HepG2 (cell line): ENCODE results near the gene CEACAM3. TPM values are rescaled to one million over a fixed set of nuclear protein-coding genes. Genes with fewer than 3 reads are reported as not detected.

Source experiments
- ATAC-seq: fragments of 200-7000 bp; cut with Tn5 transposase; 3 replicates; pipeline ENCODE4 v1.9.1; 2020; ENCODE audit warnings: mild to moderate bottlenecking, moderate library complexity
- BruUV-seq: library from RNA; stranded (reverse); fragments of 400-500 nt; replicated peaks from 2 replicates; lab custom pipeline; 2021; lab: Mats Ljungman, UMichigan
- CTCF ChIA-PET: fragments of 300-600 bp; formaldehyde crosslinking; extraction: SDS; loops from one replicate; lab custom pipeline; 2021; ENCODE audit warnings: low total read pairs, inconsistent platforms, low intra/inter-chr PET ratio; lab: Yijun Ruan, JAX
- POLR2A ChIA-PET: fragments of 350-600 bp; sonication (Branson Sonifier 250); formaldehyde crosslinking; loops from one replicate; lab custom pipeline; 2020; ENCODE audit warnings: antibody characterized with exemption, inconsistent platforms; lab: Yijun Ruan, JAX
- DNase-seq: peaks from one replicate; pipeline ENCODE4 v3.0.0-alpha.2; 2015; ENCODE audit warnings: low spot score
- FAIRE-seq: peaks from 3 replicates; lab custom pipeline; 2011; peaks lifted over from hg19 to GRCh38; lab: Jason Lieb, UNC
- H2AFZ ChIP-seq: one replicate; pipeline ENCODE4 v1.6.1; 2011; ENCODE audit warnings: low read length, inconsistent platforms
- H3K27ac ChIP-seq: fragments of 300-600 bp; 3 replicates; pipeline ENCODE4 v1.8.0; 2011; ENCODE audit warnings: mixed run types, mild to moderate bottlenecking, mixed read lengths, low read length, inconsistent platforms; ENCODE audit not compliant: insufficient read depth; ENCODE audit errors: extremely low read length
- H3K27me3 ChIP-seq, 2 experiments: fragments of 200-600 bp in 1 of 2; 2 replicates in 1 of 2; 3 replicates in 1 of 2; pipeline versions ENCODE4 v1.6.0 to v1.8.0; 2011; ENCODE audit warnings: low read length in 2 of 2, mild to moderate bottlenecking in 2 of 2, moderate library complexity in 2 of 2, inconsistent platforms in 1 of 2; ENCODE audit not compliant: insufficient read depth in 2 of 2, control insufficient read depth in 1 of 2
- H3K36me3 ChIP-seq, 2 experiments: fragments of 200-600 bp in 1 of 2; replicated peaks in 1 of 2; 2 replicates in 1 of 2; 3 replicates in 1 of 2; pipeline versions ENCODE4 v1.5.1 to v1.8.0; 2011; ENCODE audit warnings: low read length in 2 of 2, inconsistent platforms in 1 of 2; ENCODE audit not compliant: insufficient read depth in 2 of 2, control insufficient read depth in 1 of 2
- H3K4me1 ChIP-seq: 2 replicates; pipeline ENCODE4 v1.5.1; 2012; ENCODE audit warnings: low read length, inconsistent platforms; ENCODE audit not compliant: insufficient read depth
- H3K4me2 ChIP-seq: 2 replicates; pipeline ENCODE4 v1.6.0; 2011; ENCODE audit warnings: low read depth, low read length, inconsistent platforms
- H3K4me3 ChIP-seq, 3 experiments: fragments of 200-600 bp in 1 of 3; sonication (generic), shearing (Covaris generic) in 1 of 3; replicated peaks in 1 of 3; 2 replicates each; pipeline ENCODE4 v1.5.1; 2011 to 2016; ENCODE audit warnings: low read length in 3 of 3, inconsistent platforms in 2 of 3, low read depth in 2 of 3, mild to moderate bottlenecking in 2 of 3, control low read depth in 1 of 3, mixed read lengths in 1 of 3; ENCODE audit not compliant: insufficient read depth in 1 of 3
- H3K79me2 ChIP-seq: one replicate; pipeline ENCODE4 v1.6.1; 2011; ENCODE audit warnings: low read length, inconsistent platforms; ENCODE audit not compliant: insufficient read depth
- H3K9ac ChIP-seq: 2 replicates; pipeline ENCODE4 v1.6.0; 2011; ENCODE audit warnings: mild to moderate bottlenecking, low read depth, low read length, inconsistent platforms; ENCODE audit not compliant: insufficient read depth
- H3K9me3 ChIP-seq: 2 replicates; pipeline ENCODE4 v1.5.1; 2012; ENCODE audit warnings: mild to moderate bottlenecking, low read length
- H4K20me1 ChIP-seq: 2 replicates; pipeline ENCODE4 v1.6.0; 2011; ENCODE audit warnings: inconsistent platforms, mild to moderate bottlenecking, low read length, moderate library complexity; ENCODE audit not compliant: insufficient read depth
- AGO2 ChIP-seq: fragments of 200-400 bp; formaldehyde crosslinking; optimal IDR thresholded peaks from 2 replicates; pipeline ENCODE3; 2017; ENCODE audit warnings: mild to moderate bottlenecking, low read depth, low read length, moderate library complexity
- EP300 ChIP-seq, 3 experiments: sonication (generic) in 1 of 3; formaldehyde crosslinking in 1 of 3; IDR thresholded peaks; 2 replicates each; pipeline versions ENCODE4 v1.5.1 to v1.6.1; 2011 to 2020; ENCODE audit warnings: low read depth in 2 of 3, low read length in 2 of 3, borderline replicate concordance in 1 of 3, improper control_type of control experiment in 1 of 3, mild to moderate bottlenecking in 1 of 3, missing genetic modification reagents in 1 of 3, moderate library complexity in 1 of 3
- FOXO4 ChIP-seq: sonication (generic); formaldehyde crosslinking; conservative IDR thresholded peaks from 2 replicates; pipeline ENCODE4 v1.8.1; 2023; ENCODE audit warnings: missing genetic modification reagents
- IKZF1 ChIP-seq: fragments of 450-650 bp; IDR thresholded peaks from 2 replicates; pipeline ENCODE4 v1.7.1; 2016
- IKZF4 ChIP-seq: sonication (generic); formaldehyde crosslinking; IDR thresholded peaks from 2 replicates; pipeline ENCODE4 v1.5.1; 2020; ENCODE audit warnings: borderline replicate concordance, mild to moderate bottlenecking, low read depth, missing genetic modification reagents; ENCODE audit errors: not compliant biosample characterization
- NFE2 ChIP-seq: sonication (generic); formaldehyde crosslinking; IDR thresholded peaks from 2 replicates; pipeline ENCODE4 v1.4.0; 2020; ENCODE audit warnings: missing genetic modification reagents
- NRL ChIP-seq: sonication (generic); formaldehyde crosslinking; IDR thresholded peaks from 2 replicates; pipeline ENCODE4 v1.5.0; 2020; ENCODE audit warnings: missing genetic modification reagents, mild to moderate bottlenecking, moderate library complexity, borderline replicate concordance
- POGZ ChIP-seq: sonication (generic); formaldehyde crosslinking; IDR thresholded peaks from 2 replicates; pipeline ENCODE4 v1.4.0; 2020; ENCODE audit warnings: mild to moderate bottlenecking, missing genetic modification reagents
- POLR2G ChIP-seq: fragments of 200-400 bp; formaldehyde crosslinking; IDR thresholded peaks from 2 replicates; pipeline ENCODE4 v1.6.1; 2018; ENCODE audit warnings: mild to moderate bottlenecking, low read depth, low read length, moderate library complexity
- PTBP1 ChIP-seq: fragments of 200-400 bp; formaldehyde crosslinking; IDR thresholded peaks from 2 replicates; pipeline ENCODE4 v1.6.1; 2018; ENCODE audit warnings: low read length, low read depth; ENCODE audit not compliant: poor library complexity, severe bottlenecking
- RBFOX2 ChIP-seq: fragments of 200-400 bp; formaldehyde crosslinking; IDR thresholded peaks from 2 replicates; pipeline ENCODE4 v1.6.1; 2017; ENCODE audit warnings: low read depth, mild to moderate bottlenecking, low read length
- TERF1 ChIP-seq: sonication (generic); formaldehyde crosslinking; IDR thresholded peaks from 2 replicates; pipeline ENCODE4 v1.8.0; 2022; ENCODE audit warnings: mild to moderate bottlenecking, missing genetic modification reagents, moderate library complexity
- TP53 ChIP-seq: sonication (generic); formaldehyde crosslinking; conservative IDR thresholded peaks from 2 replicates; pipeline ENCODE4 v1.4.0; 2020; ENCODE audit warnings: missing genetic modification reagents
- YEATS4 ChIP-seq: sonication (generic); formaldehyde crosslinking; IDR thresholded peaks from 2 replicates; pipeline ENCODE4 v1.4.0; 2020; ENCODE audit warnings: missing genetic modification reagents, borderline replicate concordance
- ZGPAT ChIP-seq: IDR thresholded peaks from 2 replicates; pipeline ENCODE4 v1.6.1; 2016; ENCODE audit warnings: mild to moderate bottlenecking
- ZNF333 ChIP-seq: sonication (generic); formaldehyde crosslinking; IDR thresholded peaks from 2 replicates; pipeline ENCODE4 v1.4.0; 2020; ENCODE audit warnings: mild to moderate bottlenecking, missing genetic modification reagents, borderline replicate concordance
- ZNF362 ChIP-seq: sonication (generic); formaldehyde crosslinking; IDR thresholded peaks from 2 replicates; pipeline ENCODE4 v1.4.0; 2020; ENCODE audit warnings: missing genetic modification reagents, mild to moderate bottlenecking, borderline replicate concordance
- ZNF468 ChIP-seq: sonication (generic); formaldehyde crosslinking; IDR thresholded peaks from 2 replicates; pipeline ENCODE4 v1.8.0; 2022; ENCODE audit warnings: mild to moderate bottlenecking, moderate library complexity, missing genetic modification reagents
- WGBS: methylation state at CpG from one replicate; pipeline ENCODE4 v1.1.6; 2017; ENCODE audit warnings: low lambda C conversion rate; 5-methylcytosine and 5-hydroxymethylcytosine counted together
- in situ Hi-C: cut with HindIII; loops from 2 replicates; pipeline ENCODE4 v1.10.0; 2017; ENCODE audit warnings: low pct_unique_long_range_greater_than_20kb; ENCODE audit not compliant: extremely low pct_ligation_motif_present
- intact Hi-C: fragments of 100-400 bp; cut with micrococcal nuclease; formaldehyde crosslinking; loops from one replicate; pipeline ENCODE4 v1.10.0; 2022; ENCODE audit not compliant: unreplicated experiment
- polyA plus RNA-seq, 8 experiments: library from polyadenylated mRNA; depleted of rRNA in 3 of 8; stranded (reverse) in 7 of 8; unstranded in 1 of 8; fragments of >200 nt; fragmentation: Illumina TruSeq in 4 of 8; extraction: Trizol in 4 of 8; gene quantifications; 2 replicates each; pipeline versions ENCODE4 v1.2.1 to v1.2.3, GENCODE V29; 2011 to 2016; ENCODE audit warnings: low read depth in 4 of 8, missing spikeins in 1 of 8, mixed read lengths in 1 of 8; ENCODE audit not compliant: insufficient read depth in 1 of 8
- total RNA-seq, 5 experiments: library from RNA; depleted of rRNA; stranded (reverse); fragments of >200 nt; fragmentation: Illumina TruSeq; extraction: Trizol; gene quantifications; 2 replicates each; pipeline ENCODE4 v1.2.3, GENCODE V29; 2016; ENCODE audit warnings: low read depth in 1 of 5

Gene CEACAM3
- total and polyA plus RNA-seq, 2 of the 13 experiments (the other 11 are each of a cell fraction or from before 2014, with no cell fraction given), result not detected

GRCh38 chr19:41860419-41861115 lies 64.2 kb downstream of the CEACAM3 start:
- H3K9ac ChIP-seq, result peak overlapping the region; percentile 99
- peak overlapping the region; percentile 84 for H3K27ac ChIP-seq
- ChIA-PET POLR2A (interaction anchor here (0.7 to 3.6 kb wide), 13 partner anchors 10 to 668 kb away, joined by 3 to 72 read pairs (median 5); partner anchors contain the start of genes CEACAM1, DMAC2, HNRNPUL1 and RABAC1), CTCF (no interaction called here)
- no TSS peak for BruUV-seq
- 1% methylated on average over 14 of the region's 45 CpGs for WGBS
- DNase-seq, result no peak
- intact Hi-C loops, result no loop called here
- H3K36me3 ChIP-seq, result peaks cover 23 to 48% of the 10 kb centered on the region in 2 experiments
- no peak overlapping the region for H2AFZ ChIP-seq
- in situ Hi-C loops, result no loop called here
- peaks cover 54% of the 10 kb centered on the region for H3K79me2 ChIP-seq
- peaks cover 52% of the 10 kb centered on the region for H3K4me1 ChIP-seq
- H3K27me3 ChIP-seq, result peaks cover 0 to 4% of the 10 kb centered on the region in 2 experiments; a peak in 1 of 5 replicates
- H3K9me3 ChIP-seq, result no peaks in the 10 kb centered on the region
- H4K20me1 ChIP-seq, result peaks cover 47% of the 10 kb centered on the region
- H3K4me2 ChIP-seq, result peak overlapping the region; percentile 87
- peak overlapping the region; percentile 85 to 99 (median 95) for H3K4me3 ChIP-seq
- no peak for ATAC-seq
- no peak for FAIRE-seq
- no peak for TF ChIP-seq POGZ
- TF ChIP-seq ZGPAT (CRISPR knock-in tag), result no peak
- no peak for TF ChIP-seq NFE2
- no peak for TF ChIP-seq ZNF362 (CRISPR knock-in tag)
- no peak for TF ChIP-seq TERF1 (CRISPR knock-in tag)
- peak; percentile 89 for TF ChIP-seq TP53 (CRISPR knock-in tag)
- no peak for TF ChIP-seq ZNF468
- no peak for TF ChIP-seq NRL (CRISPR knock-in tag)
- no peak for TF ChIP-seq POLR2G
- TF ChIP-seq PTBP1, result no peak
- TF ChIP-seq AGO2, result peak; percentile 90
- TF ChIP-seq YEATS4 (CRISPR knock-in tag), result no peak
- TF ChIP-seq ZNF333 (CRISPR knock-in tag), result no peak
- 0 out of 2 replicates have a peak, but pooled peaks have one; percentile 13 for TF ChIP-seq FOXO4
- peak; percentile 64 for TF ChIP-seq RBFOX2
- TF ChIP-seq IKZF4 (CRISPR knock-in tag), result peak; percentile 24
- TF ChIP-seq IKZF1, result no peak
- TF ChIP-seq EP300 (IDR thresholded peaks at IDR 0.05; ENCODE audit: low read depth in 2 of 2, low read length in 2 of 2), result no peak
- 0 out of 2 replicates have a peak, but pooled peaks have one; percentile 16 for TF ChIP-seq EP300 (CRISPR knock-in tag; IDR thresholded peaks at IDR 0.05; ENCODE audit: borderline replicate concordance)
